GM12874 (cell line): ENCODE measurements around the gene ANXA5.

Experiments used
- CTCF ChIP-seq: IDR thresholded peaks from 2 replicates; pipeline ENCODE4 v1.5.1; 2011; ENCODE audit warnings: low read depth, mild to moderate bottlenecking, control low read depth, low read length, moderate library complexity; ENCODE audit not compliant: insufficient read depth

The ANXA5 gene

GRCh38 chr4:121696581-121697461 lies at the start of gene ANXA5:
TSS of gene ANXA5 (minus strand) at chr4:121696980. CDS start at chr4:121696589, 391 bp downstream.
- TF ChIP-seq CTCF: 0 out of 2 replicates have a peak, but pooled peaks have one; percentile 5

DNA sequence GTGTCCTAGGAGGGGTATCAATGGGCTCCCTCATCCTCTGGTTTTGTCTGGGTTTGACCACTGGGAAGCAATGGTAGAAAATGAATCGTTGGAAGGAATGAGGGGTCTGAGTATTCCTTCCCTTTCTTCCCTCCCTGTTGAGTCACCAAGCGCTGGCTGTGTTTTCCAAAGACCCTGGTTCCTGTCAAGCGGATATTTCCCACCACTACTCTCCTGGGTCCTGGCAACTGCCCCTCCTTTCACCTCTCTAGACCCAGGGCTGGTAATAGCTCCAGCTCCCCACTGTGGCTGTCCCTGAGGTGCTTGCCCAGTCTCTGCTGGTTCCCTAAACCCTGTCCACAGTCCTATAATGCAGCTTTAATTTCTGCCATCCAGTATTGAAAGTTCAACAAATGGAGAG lies 46.0 kb upstream of the ANXA5 start:
- no peak for TF ChIP-seq CTCF

DNA sequence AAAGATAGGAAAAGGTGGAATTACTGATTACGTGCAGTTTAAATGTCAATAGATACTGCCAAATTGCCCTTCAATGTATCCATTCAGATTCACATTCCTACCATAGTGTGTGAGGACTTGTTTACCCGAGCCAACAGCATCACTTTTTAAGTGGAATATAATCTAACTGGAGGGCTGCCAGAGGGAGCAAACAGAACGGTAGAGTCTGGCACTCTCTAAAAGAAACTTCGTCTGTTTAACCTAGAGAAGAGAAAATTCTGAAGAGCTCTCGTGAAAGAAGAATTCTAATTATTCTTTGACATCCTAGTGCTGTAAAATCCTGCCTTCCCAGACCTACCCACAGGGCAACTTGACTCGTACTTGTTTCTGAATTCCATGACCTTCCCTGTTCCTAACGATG lies 45.0 kb upstream of the ANXA5 start:
- TF ChIP-seq CTCF: no peak

- no peak for TF ChIP-seq CTCF
Observed at GRCh38 chr4:121740796-121741409, 44.1 kb upstream of the ANXA5 start.

GRCh38 chr4:121739575-121739974 lies 42.8 kb upstream of the ANXA5 start:
- TF ChIP-seq CTCF: no peak

DNA sequence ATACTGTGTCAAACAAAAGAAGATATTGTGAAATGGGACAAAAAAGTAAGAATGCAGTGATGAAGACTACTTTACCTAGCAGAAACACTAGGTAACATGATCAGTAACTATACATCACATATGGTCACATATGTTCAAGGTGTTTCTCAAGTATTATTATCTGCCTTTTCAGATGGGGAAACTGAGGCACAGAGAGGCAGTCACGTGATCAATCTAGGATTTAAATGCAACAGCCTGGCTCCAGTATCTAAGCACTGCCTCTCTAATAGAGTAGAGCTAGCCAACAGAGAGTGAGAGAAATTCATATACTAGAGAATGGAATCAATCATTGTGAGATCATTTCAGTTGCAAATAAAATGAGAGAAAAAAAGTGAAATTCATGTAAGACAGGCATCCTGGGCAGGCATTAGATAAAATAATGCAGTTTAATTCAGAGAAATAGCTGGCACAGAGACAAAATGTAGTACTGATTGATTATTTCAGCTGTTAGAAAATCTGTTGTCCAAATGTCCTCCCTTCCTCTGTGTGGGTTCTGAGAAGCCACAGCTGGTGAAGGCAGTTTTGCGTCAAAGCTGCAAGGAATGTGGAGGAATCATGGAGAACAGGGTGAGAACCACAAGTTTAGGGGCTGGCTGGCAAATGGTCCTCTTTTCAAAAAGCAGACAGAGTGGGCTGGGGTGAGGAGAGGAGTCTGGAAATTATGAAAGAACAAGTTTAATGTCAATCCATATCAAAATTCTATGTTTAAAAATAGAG lies 42.2 kb upstream of the ANXA5 start:
- TF ChIP-seq CTCF: no peak
